HG02943 (cell line): Measurements from ENCODE around the gene SCNN1B.
"Not testable (repeated sequence)": the region's sequence is repeated elsewhere in the genome, so short reads cannot be mapped to it uniquely, and the experiment has no call there.

Experiments
- ATAC-seq: cut with Tn5 transposase; IDR thresholded peaks from one replicate; pipeline ENCODE4 v1.9.1; 2021; ENCODE audit warnings: mild to moderate bottlenecking, low read depth, moderate library complexity; ENCODE audit not compliant: unreplicated experiment

The SCNN1B gene

DNA sequence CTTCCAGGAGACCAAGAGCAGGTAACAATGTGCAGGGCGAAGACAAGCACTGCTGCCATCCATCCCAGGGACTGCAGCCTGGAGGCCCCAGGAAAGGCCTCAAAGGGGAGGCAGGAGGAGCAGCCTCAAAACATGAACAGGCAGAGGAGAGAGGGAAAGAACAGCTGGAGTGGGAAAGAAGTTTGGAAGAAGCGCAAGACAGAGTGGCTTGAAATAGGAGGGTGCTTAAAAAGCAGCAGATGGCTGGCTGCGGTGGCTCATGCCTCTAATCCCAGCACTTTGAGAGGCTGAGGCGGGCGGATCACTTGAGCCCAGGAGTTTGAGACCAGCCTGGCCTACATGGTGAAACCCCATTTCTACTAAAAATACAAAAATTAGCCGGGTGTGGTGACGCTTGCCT lies 98.3 kb downstream of the SCNN1B start:
- not testable (repeated sequence) for ATAC-seq

DNA sequence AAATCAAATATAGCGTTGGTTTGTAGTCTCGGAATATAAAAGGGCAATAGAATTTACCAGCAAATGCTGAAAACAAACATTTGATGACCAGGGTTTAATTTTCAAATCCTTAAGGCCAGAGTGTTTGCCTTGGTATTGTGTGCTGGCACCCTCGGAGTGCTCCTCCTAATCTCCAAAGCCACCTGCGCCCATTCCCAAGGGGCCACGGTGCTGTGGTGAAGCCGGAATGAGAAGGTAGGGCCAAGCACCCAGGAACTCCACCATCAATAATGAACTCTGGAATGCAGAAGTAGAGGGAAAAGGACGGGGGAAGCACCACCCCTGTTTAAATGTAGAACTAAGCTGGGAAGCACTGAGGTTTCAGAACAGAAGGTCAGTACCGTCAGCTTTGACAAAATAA lies 99.0 kb downstream of the SCNN1B start:
- no peak for ATAC-seq

DNA sequence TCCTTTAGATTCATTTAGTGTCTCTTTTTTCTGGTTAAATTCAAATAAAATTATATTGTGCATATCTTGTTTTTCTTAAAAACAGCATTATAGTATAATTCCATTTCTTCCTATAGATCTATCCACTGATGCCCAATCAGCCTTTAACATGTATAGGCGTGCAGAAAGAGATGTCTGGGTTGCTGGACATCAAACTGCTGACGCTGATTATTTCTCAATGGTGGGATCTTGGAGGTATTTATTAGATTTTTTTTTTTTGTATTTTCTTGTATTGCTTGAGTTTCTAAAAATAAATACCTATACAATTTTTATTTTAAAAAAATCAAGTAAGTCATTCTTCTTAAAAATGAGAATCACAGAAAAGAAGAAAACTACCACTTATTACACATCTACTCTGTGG lies 100.0 kb downstream of the SCNN1B start:
- no peak for ATAC-seq

DNA sequence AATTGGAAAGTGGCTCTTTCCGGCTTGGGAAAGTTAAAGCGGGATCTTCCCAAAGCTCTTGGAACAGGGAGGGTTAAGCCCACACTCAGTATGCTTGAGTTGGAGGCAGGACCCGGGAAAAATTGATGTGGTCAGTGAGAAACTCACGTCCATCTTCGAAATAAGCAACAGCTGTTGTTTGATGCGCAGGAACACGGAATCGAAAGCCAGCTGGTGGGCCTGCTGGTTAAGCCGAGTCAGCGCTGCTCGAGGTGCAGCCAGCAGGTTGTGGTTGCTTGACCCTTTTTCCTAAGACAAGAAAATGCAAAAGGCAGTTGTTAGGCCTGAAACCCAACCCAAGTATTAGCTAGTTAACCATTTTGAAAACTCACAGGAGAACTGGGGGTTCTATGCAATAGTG lies 101.4 kb downstream of the SCNN1B start:
- no peak for ATAC-seq

DNA sequence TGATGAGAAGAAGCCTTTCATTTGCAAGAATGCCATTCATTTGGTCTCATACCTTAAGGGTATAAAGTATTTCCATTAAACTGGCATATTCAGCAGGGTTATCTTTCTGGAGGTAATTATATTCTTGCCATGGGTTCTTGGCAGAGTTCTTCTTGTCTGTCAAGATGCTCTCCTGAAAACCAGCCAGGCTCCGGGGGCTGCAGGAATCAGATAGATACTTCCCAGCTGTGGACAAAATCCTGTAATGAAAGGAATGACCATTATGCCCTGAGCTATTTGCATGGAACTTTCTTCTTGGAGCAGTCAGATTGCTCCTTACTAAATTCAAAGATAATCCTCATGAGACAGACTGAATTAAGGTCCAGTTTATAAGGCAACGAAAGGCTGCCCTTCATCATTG lies 103.9 kb downstream of the SCNN1B start:
- no peak for ATAC-seq

DNA sequence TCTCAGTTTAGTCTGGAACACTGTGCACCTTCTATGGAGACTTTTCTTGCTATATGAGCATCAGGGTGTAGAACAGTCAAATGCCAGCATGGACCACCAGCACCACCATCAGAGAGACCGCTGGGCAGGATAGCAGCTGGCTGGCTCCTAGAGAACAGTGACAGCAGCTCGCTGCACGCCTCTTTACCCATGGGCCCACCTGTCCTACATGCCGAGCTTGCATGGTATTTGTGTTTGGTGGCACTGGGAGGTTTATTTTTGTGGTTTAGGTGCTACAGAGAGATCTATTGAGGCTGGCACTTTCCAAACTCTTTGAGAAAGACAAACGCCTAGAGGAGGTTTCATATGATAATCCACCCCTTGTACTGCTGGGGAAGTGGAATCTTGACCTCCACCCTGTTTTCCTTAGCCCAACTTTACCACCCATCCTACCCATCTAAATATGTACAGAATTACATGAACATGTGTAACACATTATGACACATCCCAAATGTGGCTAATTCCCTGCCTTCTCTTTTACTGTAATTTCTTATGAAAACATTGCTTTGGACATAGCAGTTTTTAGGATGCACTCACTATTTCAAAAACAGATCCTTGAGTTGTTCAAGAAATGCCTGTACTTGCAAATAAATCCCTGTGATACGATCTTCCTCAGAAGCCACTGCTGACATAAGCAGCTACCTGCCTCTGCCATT lies 104.6 kb downstream of the SCNN1B start:
- no peak for ATAC-seq

DNA sequence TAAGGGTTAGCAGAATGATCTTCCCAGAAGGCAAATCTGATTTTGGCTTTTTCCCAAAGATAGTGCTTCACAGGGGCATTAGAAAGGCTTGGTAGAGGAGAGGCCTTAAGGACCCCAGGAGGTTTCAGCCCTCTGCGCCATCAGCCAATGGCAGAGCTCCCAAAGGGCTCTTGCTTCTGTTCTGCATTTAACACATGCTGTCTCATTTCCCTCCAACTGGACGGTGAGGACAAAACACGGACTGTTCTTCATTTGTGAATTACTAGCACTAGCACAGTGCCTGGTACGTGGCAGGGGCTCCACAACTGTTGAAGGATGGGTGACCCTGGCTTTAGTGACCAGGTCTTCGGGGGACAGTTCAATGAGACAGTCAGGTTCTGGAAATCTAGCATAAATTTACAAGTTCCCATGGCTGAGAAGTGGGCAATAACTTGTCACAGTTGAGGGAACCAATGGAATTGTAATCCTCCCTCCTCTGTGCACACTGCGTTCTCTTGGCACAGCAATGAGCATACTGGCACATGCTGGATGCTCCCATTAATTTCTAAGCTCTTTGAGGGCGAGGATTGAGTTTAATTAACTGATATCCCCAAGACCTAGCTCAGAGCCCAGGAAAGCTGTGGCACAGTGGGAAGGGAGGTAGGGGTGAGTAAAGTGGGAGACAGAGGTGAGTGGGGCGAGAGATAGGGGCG lies 105.5 kb downstream of the SCNN1B start:
- ATAC-seq: no peak

DNA sequence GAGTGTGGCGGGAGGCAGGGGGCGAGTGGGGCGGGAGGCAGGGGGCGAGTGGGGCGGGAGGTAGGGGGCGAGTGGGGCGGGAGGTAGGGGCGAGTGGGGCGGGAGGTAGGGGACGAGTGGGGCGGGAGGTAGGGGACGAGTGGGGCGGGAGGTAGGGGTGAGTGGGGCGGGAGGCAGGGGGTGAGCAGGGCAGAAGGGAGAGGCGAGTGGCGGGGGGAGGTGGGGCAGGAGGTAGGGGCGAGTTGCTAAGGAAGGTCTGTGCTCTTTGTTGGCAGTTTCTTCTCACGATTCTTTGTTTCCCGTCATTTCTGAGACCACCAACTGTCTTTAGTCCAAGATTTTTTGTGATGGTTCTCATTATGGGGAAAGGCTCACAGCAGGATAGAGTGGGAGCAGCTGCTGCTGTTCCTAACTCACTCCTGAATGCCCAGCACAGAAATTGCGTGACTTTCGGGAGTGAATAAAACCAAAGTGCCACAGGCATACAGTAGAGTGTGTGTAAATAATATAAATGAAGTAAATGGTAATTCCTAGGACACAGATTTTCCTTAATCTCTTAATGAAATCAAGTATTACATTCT lies 106.2 kb downstream of the SCNN1B start:
- no peak for ATAC-seq

DNA sequence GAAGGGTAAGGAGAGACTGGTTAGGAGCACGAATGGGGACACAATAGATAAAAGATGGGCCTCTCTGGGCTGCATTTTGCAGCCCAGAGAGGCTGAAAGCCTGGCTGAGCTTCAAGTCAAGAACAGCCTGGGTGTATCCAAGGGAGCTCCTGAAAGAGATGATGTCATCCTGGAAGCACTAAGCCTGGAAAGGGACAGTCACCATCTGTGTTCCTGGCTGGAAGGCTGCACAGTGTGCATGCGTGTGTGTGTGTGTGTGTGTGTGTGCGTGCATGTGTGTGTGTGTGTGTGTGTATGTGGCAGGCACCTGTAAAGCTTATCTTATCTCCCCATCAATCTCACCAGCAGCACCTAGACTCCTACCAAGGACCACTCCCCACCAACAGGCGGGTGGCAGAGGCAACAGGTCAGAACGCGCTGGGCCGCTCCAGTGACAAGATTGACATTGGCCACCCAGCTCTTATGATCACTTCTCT lies 106.8 kb downstream of the SCNN1B start:
- no peak for ATAC-seq

DNA sequence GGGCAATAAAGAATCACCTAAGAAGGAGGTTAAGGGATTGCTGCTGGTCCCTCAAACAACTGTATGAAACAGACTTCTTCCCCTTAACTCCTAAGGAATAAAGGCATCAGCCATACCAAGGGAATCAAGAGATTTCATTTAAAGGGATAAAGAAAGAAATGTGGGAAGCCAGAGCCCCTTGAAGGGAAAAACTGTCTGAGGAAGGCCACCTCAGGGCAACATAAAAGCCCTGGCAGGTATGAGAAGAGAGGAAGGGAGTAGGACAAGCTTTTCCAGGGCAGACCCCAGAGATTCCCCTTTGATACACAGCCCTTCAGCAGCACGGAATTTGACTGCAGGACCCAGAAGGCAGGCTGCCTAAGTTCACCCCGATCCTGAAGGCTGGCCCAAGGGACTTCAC lies 107.4 kb downstream of the SCNN1B start:
- ATAC-seq: no peak

DNA sequence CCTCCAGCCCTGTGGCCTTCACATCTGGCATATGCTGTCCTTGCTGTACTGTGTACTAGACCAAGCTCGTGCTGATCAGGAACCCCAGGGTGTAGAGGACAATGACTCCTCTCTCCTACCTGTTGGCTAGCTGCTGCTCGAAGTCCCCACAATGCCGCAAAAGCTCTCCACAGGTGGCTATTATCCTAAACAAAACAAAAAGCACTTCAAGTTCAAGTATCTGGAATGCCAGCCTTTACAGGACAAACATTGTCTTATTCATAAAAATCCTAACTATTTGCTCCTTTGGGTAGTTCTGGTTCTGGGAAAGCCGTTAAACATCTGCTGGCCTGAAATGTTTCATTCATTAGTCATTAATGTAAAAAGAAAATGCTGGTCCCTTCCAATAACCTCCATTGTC lies 108.1 kb downstream of the SCNN1B start:
- ATAC-seq: no peak

DNA sequence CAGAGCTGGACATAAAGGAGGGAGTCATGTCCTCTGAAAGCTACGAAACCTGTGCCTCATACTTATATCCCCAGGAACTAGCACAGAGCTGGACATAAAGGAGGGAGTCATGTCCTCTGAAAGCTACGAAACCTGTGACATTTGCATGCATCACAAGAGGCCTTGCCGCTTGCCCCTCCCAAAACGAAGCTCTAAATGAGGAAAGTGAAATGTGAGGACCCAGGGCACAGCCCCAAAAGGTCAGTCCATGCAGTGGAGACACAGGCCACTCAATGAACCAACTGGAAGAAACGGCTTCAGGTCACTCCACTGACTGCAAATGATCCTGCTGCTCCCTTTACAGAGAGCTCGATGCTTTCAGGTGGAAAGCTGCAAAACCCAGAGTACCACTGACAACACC lies 112.6 kb downstream of the SCNN1B start:
- ATAC-seq: no peak

DNA sequence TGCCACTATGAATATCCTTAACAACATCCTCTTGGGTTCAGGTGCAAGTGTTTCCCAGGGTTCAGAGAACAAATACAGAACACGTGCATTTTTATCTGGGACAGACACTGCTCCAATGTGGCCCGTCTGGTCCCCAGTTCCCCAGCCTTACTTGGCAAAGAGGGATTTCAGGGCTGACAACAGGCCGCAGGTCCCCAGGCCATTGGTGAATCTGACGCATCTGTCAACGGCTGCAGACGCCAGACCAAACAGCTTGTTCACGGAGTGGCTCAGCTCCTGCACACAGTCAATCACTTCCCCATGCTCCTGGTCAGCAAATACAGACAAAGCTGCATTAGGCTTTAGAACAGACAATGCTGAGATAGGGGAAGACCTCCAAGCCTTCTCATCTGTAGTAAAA lies 114.7 kb downstream of the SCNN1B start:
- no peak for ATAC-seq

DNA sequence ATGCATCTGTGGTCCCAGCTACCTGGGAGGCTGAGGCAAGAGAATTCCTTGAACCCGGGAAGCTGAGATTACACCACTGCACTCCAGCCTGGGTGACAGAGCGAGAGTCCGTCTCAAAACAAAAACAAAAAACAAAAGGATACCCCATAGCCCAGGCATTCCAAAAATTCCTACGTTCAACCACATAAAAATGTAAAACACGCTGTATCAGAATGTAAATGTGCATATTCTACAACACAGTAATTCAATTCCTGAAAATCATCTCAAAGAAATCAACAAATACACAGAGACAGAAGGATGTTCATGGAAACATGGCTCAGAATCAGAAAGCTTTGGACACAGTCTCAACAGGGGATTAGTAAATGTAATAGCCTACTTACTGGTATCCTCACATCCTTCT lies 117.9 kb downstream of the SCNN1B start:
- ATAC-seq: no peak

DNA sequence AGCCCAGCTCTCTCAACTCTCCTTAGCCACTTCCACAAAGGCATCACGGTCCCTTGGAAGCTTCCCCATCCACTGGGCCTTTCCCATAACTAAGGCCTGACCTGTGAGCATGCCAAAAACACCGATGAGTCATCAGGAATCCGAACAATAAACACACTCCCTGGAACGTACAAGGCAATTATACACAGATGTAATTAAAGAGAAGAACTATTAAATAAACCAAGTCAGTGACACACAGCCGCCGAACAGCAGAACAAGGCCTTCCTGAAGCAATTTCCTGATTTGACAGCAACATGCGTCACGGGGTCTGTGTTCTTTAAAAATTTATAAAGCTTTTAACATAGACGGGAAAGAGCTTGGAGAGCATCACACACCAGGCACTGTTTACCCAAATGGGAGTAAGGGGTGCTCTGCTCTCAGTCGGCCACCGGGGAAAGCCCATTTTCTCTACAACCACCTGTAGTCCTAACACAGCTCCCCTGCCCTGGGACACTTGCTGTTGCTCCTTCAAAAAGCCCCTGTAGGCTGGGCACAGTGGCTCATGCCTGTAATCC lies 121.5 kb downstream of the SCNN1B start:
- no peak for ATAC-seq

DNA sequence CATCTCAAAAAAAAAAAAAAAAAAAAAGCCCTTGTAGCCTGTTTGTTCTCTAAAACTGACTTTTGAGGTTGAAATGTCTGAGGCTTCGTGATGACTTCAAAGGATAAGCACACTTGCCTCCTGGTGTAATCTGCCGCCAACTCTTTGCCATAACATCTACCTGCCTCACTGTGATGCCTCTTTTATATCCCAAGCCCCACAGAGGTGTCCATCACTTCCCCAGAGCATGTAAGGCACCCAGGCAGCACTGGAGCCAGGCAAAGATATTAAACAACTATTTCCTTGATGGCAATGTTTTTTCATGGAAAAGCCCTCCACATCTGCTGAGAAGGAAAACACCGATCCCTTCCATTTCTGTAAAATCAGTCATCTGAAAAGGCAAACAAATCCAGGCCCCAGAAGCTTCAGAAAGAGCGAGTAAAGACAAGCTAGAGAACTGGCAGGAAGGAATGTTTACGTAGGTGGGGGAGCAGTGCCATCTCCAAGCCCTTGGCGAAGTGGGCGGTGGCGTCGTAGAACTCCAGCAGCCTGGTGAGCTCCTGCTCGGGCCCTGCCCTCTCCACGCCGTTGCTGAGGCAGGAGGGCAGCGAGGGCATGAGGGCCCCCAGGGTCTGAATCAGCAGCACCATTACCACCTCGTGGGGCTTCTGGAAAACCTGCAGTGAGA lies 122.3 kb downstream of the SCNN1B start:
- no peak for ATAC-seq

DNA sequence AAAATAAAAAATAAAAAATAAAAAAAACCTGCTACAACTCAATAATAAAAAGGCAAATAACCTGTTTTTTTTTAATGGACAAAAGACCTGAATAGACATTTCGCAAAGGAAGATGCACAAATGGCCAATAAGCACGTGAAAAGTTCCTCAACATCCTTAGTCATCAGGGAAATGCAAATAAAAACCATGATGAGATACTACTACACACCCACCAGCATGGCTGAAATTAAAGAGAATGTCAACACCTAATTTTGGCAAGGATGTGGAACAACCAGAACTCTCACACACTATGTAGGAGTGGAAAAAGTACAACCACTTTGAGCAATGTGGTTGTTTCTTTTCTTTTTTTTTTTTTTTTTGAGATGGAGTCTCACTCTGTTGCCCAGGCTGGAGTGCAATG lies 126.2 kb downstream of the SCNN1B start:
- ATAC-seq: no peak
